Right renal pelvis (tissue), 4 donors: ENCODE data around the gene CACNG7. TPM values are rescaled to one million over a fixed set of nuclear protein-coding genes. Genes with fewer than 3 reads are reported as not detected.

Source experiments
- DNase-seq, 4 donors: peaks; one replicate each; pipeline ENCODE4 v3.0.0-alpha.2; 2013; ENCODE audit warnings: low read depth in 4 of 4, low spot score in 3 of 4, missing footprints in 1 of 4
- polyA plus RNA-seq, 4 donors: library from polyadenylated mRNA; unstranded; fragments of 120-200 nt; gene quantifications; one replicate each; pipeline ENCODE4 v1.2.1, GENCODE V29; 2013; ENCODE audit not compliant: insufficient read length in 4 of 4

CACNG7 gene
- polyA plus RNA-seq, 4 donors, result 0.61 to 1.4 (median 0.94) TPM

DNA sequence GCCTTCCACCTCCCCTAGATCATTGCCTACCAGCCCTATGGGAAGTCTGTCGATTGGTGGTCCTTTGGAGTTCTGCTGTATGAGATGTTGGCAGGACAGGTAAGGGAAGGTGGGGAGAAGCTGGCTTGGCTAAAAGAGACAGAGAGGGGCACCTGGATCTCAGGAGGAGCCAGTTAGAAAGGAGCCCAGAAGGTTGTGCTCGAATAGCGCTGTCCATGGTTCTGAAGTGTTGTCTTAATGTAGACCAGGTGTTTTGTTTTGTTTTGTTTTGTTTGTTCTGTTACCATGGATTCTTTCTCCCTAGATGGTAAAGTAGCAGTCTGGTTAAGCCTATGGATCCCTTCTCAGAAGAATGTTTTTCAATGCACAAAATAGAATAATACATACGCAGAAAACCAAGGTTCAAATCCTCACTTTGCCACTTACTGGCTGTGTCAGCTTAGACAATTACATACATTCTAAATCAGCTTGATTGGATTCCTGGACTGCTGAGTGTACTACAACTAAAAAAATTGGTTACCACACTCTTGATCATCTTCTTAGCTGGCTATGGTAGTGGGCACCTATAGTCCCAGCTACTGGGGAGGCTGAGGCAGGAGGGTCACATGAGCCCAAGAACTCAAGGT lies 5.9 kb upstream of the CACNG7 start:
- peak in 2 of 4 donors; percentile 61 to 63 for DNase-seq

DNA sequence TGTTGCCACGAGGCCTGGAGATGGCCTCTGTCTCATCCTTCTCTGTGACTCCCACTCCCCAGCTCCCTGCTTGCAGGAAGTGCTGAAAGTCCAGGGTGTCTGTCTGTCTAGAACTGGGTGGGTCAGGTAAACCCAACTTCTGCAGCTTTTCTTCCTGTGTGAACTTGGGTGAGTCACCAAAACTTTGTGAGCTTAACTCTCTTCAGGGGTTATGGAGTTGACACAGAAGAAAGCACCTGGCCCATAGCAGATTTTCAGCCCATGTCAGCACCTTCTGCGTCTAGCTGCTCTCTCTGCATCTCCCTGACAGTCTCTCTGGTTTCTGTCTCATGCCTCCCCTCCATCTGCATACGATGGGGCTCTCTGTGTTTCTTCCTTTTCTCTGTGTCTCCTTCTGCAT lies 4.2 kb upstream of the CACNG7 start:
- no peak for DNase-seq

- no peak for DNase-seq
These were observed 3.3 kb upstream of the CACNG7 start for GRCh38 chr19:53905787-53906186.

GRCh38 chr19:53906211-53907192 lies 2.6 kb upstream of the CACNG7 start:
- no peak for DNase-seq

- DNase-seq, result no peak
These were observed 1.9 kb upstream of the CACNG7 start for GRCh38 chr19:53907193-53907581.

DNA sequence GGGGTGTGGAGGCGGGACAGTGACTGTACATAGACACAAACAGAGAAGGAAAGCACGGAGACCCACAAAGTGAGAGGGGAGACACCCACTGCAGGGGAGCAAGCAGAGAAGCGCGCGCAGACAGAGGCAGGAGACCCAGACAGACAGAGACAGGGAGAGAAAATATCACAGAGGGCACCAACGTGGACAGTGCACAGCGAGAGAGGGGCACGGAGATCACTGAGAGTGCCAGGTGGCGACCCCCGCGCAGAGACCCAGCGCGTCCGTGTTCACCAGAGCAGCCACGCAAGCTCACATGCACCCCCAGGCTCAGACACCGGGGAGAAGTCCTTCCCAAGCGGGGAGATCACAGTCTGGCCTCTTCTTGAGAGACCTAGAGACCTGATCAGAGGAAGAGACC lies 1.4 kb upstream of the CACNG7 start:
- no peak for DNase-seq

- no peak for DNase-seq
These were observed 758 bp upstream of the CACNG7 start for GRCh38 chr19:53908106-53908934.

DNA sequence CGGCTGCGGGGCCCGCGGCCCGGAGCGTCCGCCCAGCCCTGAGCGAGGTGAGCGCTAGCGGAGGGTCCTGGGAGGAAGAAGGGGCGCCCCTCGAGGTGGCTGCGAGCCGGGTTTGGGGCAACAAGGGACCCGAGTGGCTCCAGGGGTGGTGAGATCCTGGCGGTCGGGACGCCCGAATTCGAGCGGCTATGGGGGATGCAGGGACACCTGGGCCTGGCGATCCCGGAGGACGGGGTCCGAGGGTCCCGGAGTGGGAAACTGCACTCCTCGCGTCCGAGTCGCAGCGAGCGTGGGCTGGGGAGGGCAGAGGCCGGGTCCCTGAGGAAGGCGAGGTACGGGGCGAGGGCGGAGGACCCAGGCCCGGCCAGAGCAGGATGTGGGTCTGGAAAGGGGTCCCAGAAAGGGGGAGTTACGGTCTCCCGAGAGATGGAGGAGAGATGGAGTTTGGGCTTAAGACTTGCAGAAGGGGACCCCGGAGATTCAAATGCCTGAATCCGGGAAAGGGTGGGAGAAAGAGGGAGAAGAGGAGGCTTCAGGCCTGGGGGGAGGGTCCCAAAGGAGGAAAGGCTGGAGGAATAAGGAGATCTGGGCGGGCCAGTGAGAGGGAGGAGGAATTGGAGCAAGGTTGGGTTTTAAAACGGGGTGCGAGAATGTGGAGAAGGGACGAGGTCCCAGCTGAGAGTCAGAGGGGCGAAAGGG lies 542 bp downstream of the CACNG7 start:
- no peak for DNase-seq

- DNase-seq, result no peak
These were observed 1.1 kb downstream of the CACNG7 start for GRCh38 chr19:53910170-53910518.

- DNase-seq, result no peak
These were observed 3.6 kb downstream of the CACNG7 start for GRCh38 chr19:53912653-53913052.

DNA sequence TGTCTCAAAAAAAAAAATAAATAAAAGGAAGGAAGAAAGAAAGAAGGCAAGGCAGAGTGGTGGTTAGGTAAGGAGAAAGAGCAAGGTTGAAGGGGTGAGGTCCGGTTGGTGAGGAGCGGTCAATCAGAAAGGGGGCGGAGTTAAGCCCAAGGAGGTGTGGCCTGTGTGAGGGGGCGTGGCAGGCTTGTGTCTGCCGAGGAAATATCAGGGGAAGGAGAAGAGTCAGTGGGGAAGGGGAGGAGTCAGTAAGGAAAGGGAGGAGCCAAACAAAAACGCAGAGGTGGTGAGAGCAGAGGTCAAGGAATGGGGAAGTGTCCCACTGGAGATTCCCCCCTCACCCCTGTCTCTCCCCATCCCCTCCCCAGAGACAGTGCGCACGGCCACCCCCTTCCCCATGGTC lies 5.9 kb downstream of the CACNG7 start:
- no peak for DNase-seq

DNA sequence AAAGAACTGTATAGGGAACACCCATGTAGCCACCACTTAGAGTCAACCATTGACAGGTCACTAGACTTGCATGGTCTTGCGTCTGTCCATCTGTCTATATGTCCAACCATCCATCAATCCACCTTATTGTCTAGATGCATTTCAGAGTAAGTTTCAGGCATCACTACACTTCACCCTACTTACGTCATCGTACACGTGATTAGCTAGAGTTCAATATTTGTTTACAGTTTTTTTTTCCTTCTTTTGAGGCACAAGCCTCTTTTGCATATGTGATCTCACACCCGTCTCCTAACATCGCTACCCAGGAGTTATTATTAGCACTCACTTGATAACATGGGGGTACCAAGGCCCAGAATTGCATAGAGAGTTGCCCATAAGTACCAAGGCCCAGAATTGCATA lies 6.9 kb downstream of the CACNG7 start:
- no peak for DNase-seq

DNA sequence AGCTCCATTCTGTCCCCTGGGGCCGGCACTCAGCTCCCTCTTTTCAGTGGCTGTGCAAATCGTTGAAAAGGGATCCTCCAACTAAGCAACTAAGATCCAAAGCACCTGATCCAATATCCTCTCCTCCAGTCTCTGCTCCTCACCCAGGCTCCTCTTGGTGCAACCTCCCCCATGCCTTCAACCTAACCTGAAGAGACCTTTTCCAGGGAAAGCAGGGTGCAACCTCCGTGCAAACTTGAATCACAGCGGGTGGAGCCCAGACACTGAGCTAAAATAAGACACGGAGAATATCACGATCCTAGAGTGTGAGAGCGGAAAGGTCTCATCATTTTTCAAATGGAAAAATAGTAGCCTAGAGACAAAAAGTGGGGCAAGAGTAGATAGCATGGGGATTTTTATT lies 8.3 kb downstream of the CACNG7 start:
- DNase-seq, result no peak

- DNase-seq, result peak; percentile 63 to 67 (median 64)
These were observed 18.7 kb downstream of the CACNG7 start for GRCh38 chr19:53927739-53928138.

DNA sequence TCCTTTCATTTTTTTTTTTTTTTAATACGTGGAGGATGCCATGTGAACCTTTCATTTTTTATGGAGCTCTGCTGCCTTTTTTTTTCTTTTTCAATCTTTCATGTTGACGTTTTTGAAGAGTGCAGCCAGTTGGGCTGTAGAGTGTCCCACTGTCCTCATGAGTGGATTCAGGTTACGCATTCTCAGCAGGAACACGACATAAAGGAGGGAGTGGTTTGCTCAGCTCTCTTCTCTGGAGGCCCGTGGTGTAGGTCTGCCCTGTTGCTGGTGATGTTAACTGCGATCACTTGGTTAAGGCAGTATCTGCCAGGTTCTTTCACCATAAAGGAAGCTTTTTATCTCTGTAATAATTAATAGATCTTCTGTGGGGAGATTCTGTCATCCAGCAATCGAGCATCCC lies 27.0 kb downstream of the CACNG7 start:
- no peak for DNase-seq

- DNase-seq, result no peak
These were observed 33.1 kb downstream of the CACNG7 start for GRCh38 chr19:53942001-53942786.

DNA sequence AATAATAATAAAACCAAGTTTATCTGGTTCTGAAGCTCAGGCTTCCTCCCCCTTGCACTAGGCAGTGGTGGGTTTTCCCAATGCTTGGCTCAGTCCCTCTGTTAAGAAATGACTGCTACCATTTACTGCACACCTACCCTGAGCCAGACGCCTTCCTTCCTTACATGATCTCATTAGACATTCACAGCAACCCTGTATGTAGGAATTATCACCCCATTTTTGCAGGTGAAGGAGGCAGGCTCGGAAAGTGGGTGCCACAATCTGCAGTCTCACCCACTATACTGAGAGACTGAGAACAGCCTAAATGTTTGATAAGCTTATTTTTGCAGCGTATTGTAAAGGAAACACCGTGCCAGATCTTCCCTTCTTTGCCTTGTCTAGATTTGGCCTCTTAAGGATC lies 35.3 kb downstream of the CACNG7 start:
- no peak for DNase-seq

DNA sequence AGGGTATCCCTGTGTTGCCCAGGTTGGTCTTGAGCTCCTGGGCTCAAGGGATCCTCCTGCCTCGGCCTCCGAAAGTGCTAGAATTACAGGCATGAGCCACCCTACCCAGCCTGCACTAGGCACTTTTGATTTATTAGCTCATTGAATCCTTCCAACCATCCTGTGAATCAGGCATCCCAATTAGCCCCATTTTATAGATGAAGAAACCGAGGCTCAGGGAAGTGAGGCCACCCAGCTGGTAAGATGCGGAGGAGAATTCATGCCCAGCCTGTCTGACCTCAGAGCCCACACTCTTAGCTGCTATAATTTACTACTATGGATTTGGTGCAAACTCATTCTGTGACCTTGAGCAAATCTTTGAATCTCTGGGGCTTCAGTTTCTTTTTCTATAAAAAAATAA lies 35.9 kb downstream of the CACNG7 start:
- no peak for DNase-seq

DNA sequence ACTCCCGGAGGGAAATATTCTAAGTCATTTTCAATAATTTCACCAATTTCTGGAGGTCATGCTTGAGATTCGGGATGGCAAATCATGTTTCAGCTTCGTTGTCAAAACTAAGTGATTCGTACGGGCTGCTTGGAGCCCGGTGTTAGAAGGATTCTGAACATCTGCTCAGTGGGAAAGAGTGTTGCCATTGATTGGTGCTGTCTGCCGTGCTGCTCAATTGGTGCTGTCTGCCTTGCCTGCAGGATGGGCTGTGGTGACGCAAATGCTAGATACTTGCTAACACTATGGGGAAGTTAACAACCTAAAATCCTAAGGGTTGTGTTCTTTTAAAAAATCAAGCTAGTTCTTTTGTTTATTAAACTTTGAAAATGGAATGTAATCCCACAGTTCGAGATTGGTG lies 36.4 kb downstream of the CACNG7 start:
- no peak for DNase-seq

DNA sequence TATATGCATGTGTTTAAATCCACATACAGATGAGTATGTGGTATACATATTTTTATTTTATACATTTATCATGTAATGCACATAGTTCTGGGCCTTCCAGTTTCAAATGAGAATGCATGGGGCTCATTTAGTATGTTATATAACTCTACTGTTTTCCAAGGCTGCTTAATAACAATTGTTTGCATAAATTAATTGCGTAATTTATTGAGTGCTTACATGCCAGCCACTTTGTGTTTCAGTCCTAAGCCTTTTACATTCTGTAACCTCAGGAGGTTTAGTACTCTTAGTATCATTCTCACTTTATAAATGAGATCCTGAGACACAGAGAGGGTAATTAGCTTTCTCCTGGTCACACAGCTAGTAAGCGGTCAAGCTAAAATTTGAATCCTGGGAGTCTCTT lies 36.9 kb downstream of the CACNG7 start:
- no peak for DNase-seq
